Adrenal gland (tissue), 12 donors: ENCODE measurements around the gene GRN. TPM values are rescaled to one million over a fixed set of nuclear protein-coding genes. Genes with fewer than 3 reads are reported as not detected.

Experiments used
- DNase-seq, 7 donors: peaks; one replicate each; pipeline ENCODE4 v3.0.0-alpha.2; 2019 to 2020
- H3K27ac ChIP-seq, 5 donors: fragments of 200-600 bp; sonication (generic) in 4 of 5; 1 replicate in 3 of 5; 2 replicates in 2 of 5; pipeline versions ENCODE4 v1.5.1 to v1.8.0; 2016 to 2020; ENCODE audit warnings: mild to moderate bottlenecking in 1 of 5
- H3K27me3 ChIP-seq: fragments of 200-600 bp; 2 replicates; pipeline ENCODE4 v1.8.0; 2021
- H3K36me3 ChIP-seq, 2 donors: fragments of 200-600 bp; replicated peaks in 1 of 2; 1 replicate in 1 of 2; 2 replicates in 1 of 2; pipeline versions ENCODE4 v1.5.1 to v1.8.0; 2018 to 2022
- H3K4me1 ChIP-seq, 2 donors: fragments of 200-600 bp; replicated peaks in 1 of 2; 1 replicate in 1 of 2; 2 replicates in 1 of 2; pipeline versions ENCODE4 v1.5.1 to v1.8.0; 2018 to 2021
- H3K4me3 ChIP-seq, 4 donors: fragments of 200-600 bp; sonication (generic) in 3 of 4; one replicate each; pipeline ENCODE4 v1.5.1; 2016 to 2018
- H3K9me3 ChIP-seq, 3 donors: fragments of 200-600 bp; sonication (generic) in 1 of 3; replicated peaks in 1 of 3; 1 replicate in 2 of 3; 2 replicates in 1 of 3; pipeline versions ENCODE4 v1.5.1 to v1.8.0; 2016 to 2021
- POLR2A ChIP-seq, 2 donors: fragments of 450-650 bp; IDR thresholded peaks; one replicate each; pipeline ENCODE4 v1.6.1; 2017; ENCODE audit warnings: antibody characterized with exemption in 2 of 2, mild to moderate bottlenecking in 2 of 2, moderate library complexity in 1 of 2
- WGBS, 4 donors: extraction: QIAGEN DNeasy Blood & Tissue Kit in 2 of 4; methylation state at CpG; one replicate each; pipeline versions ENCODE4 v1.1.5 to v1.1.7; 2013 to 2017; 5-methylcytosine and 5-hydroxymethylcytosine counted together
- intact Hi-C, 2 donors: fragments of 100-400 bp; cut with DNase I; formaldehyde crosslinking; loops; one replicate each; pipeline versions ENCODE4 v1.14.1 to v1.15.0; 2022 to 2023
- polyA plus RNA-seq, 3 donors: library from polyadenylated mRNA; stranded (reverse); fragments of 200-250 nt in 2 of 3; fragments of 350-450 nt in 1 of 3; fragmentation: Illumina TruSeq in 1 of 3; extraction: RNeasy Lipid Tissue Mini Kit (QIAGEN cat#74804) in 1 of 3; gene quantifications; one replicate each; pipeline ENCODE4 v1.2.3, GENCODE V29; 2013 to 2014
- total RNA-seq, 9 donors: library from RNA; depleted of rRNA in 4 of 9; stranded (reverse); fragments of >200 nt in 4 of 9; fragments of 120-200 nt in 1 of 9; fragmentation: NEBNext Ultra II Directional in 1 of 9; extraction: Animal tissue kit (Norgen Biotek cat#: 25700) in 1 of 9; gene quantifications; one replicate each; pipeline versions ENCODE4 v1.1.0 to v1.2.4, GENCODE V29; 2013 to 2023
- TF ChIP-seq, protein P1 (sequence below), 6 experiments: fragments of 450-650 bp in 4 of 6; fragments of 200-600 bp in 2 of 6; sonication (generic) in 1 of 6; IDR thresholded peaks; 1 replicate in 5 of 6; 2 replicates in 1 of 6; pipeline versions ENCODE4 v1.5.1 to v1.8.0; 2016 to 2021; ENCODE audit warnings: antibody characterized with exemption in 6 of 6, mild to moderate bottlenecking in 2 of 6, moderate library complexity in 1 of 6
- donor health status: healthy with polysubstance abuse.
- donor health status: Bipolar disorder and iron deficiency.
- donor health status: DM: yes; HTN: yes; CAD: no.
- donor health status: DM: no; HTN: no; CAD: no.
- donor health status: DM: no; HTN: no; CAD: no.
- donor health status: DM: yes; HTN: yes; CAD: no.

The GRN gene
- total and polyA plus RNA-seq, 12 donors: 79.0 to 721 (median 320) TPM

GRCh38 chr17:44359006-44359405 is 13.9 kb downstream of the GRN start:
- Histone ChIP-seq H3K4me3 (no peak overlapping the region), H3K36me3 (no peaks in the 10 kb centered on the region), H3K27ac (no peak overlapping the region), H3K4me1 (peaks cover 5 to 10% of the 10 kb centered on the region in 2 donors), H3K27me3 (no peaks in the 10 kb centered on the region), H3K9me3 (no peaks in the 10 kb centered on the region)
- no peak for DNase-seq
- no peak for TF ChIP-seq POLR2A (IDR thresholded peaks at IDR 0.05)
- TF ChIP-seq, protein P1, sequence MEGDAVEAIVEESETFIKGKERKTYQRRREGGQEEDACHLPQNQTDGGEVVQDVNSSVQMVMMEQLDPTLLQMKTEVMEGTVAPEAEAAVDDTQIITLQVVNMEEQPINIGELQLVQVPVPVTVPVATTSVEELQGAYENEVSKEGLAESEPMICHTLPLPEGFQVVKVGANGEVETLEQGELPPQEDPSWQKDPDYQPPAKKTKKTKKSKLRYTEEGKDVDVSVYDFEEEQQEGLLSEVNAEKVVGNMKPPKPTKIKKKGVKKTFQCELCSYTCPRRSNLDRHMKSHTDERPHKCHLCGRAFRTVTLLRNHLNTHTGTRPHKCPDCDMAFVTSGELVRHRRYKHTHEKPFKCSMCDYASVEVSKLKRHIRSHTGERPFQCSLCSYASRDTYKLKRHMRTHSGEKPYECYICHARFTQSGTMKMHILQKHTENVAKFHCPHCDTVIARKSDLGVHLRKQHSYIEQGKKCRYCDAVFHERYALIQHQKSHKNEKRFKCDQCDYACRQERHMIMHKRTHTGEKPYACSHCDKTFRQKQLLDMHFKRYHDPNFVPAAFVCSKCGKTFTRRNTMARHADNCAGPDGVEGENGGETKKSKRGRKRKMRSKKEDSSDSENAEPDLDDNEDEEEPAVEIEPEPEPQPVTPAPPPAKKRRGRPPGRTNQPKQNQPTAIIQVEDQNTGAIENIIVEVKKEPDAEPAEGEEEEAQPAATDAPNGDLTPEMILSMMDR (IDR thresholded peaks at IDR 0.05): no peak
- 66 to 78% (median 72%) methylated on average over 4 to 6 of the region's 6 CpGs for WGBS, 4 donors
- intact Hi-C loops: no loop called here

- no peaks in the 10 kb centered on the region for H3K27me3 ChIP-seq
- no peaks in the 10 kb centered on the region for H3K9me3 ChIP-seq
- DNase-seq: no peak
- intact Hi-C loops: no loop called here
- H3K4me1 ChIP-seq: peaks cover 5 to 10% of the 10 kb centered on the region in 2 donors
- no peaks in the 10 kb centered on the region for H3K36me3 ChIP-seq
- H3K4me3 ChIP-seq: no peak overlapping the region
- no peak overlapping the region for H3K27ac ChIP-seq
- 69 to 83% (median 78%) methylated on average over 3 to 14 of the region's 14 CpGs for WGBS, 4 donors
- TF ChIP-seq POLR2A (IDR thresholded peaks at IDR 0.05): no peak
- TF ChIP-seq, protein P1 (IDR thresholded peaks at IDR 0.05): no peak
These were observed 14.5 kb downstream of the GRN start for GRCh38 chr17:44359458-44360143.

GRCh38 chr17:44360144-44360533 is 15.0 kb downstream of the GRN start:
- no peak for TF ChIP-seq POLR2A (IDR thresholded peaks at IDR 0.05)
- TF ChIP-seq, protein P1 (IDR thresholded peaks at IDR 0.05): no peak
- WGBS, 4 donors: 44 to 56% (median 49%) methylated on average over 6 of the region's 6 CpGs
- H3K4me1 ChIP-seq: peaks cover 5 to 10% of the 10 kb centered on the region in 2 donors
- H3K36me3 ChIP-seq: no peaks in the 10 kb centered on the region
- H3K27ac ChIP-seq: no peak overlapping the region
- no peak overlapping the region for H3K4me3 ChIP-seq
- intact Hi-C loops: no loop called here
- no peak for DNase-seq
- no peaks in the 10 kb centered on the region for H3K9me3 ChIP-seq
- no peaks in the 10 kb centered on the region for H3K27me3 ChIP-seq

DNA sequence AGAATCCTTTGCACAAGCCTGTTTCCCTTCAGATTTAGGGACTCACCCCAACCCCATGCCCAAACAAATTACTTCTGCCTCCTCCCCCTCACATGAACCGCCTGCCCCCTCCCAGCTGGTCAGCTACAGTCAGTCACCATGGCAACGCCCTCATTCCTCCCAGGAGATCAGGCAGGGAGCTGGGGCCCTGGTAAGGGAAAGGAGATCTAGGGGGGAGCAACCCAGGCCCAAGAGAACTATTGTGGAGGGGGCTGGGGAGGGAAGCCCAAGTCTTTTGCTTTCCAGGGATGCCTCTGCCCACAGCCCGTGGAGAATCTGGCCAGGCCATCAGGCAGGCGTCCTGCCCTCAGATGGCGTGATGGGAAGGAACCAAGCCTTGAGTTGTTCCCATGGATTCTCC is 15.7 kb downstream of the GRN start:
- no peak for TF ChIP-seq POLR2A (IDR thresholded peaks at IDR 0.05)
- TF ChIP-seq, protein P1 (IDR thresholded peaks at IDR 0.05): no peak
- intact Hi-C loops: no loop called here
- Histone ChIP-seq H3K4me3 (no peak overlapping the region), H3K4me1 (peaks cover 5 to 10% of the 10 kb centered on the region in 2 donors), H3K27ac (no peak overlapping the region), H3K36me3 (no peaks in the 10 kb centered on the region), H3K27me3 (no peaks in the 10 kb centered on the region), H3K9me3 (no peaks in the 10 kb centered on the region)
- peak in 3 of 7 donors; percentile 43 to 83 (median 46) for DNase-seq
- 34 to 49% (median 42%) methylated on average over 5 of the region's 5 CpGs for WGBS, 4 donors
